Measurements from ENCODE around the gene SYCP1. TPM values are rescaled to one million over a fixed set of nuclear protein-coding genes. Genes with fewer than 3 reads are reported as not detected.
"Not testable (repeated sequence)": the region's sequence is repeated elsewhere in the genome, so short reads cannot be mapped to it uniquely, and the experiment has no call there.

SYCP1 gene
- polyA plus RNA-seq (2011; rRNA removed) = not detected in 2 replicates
- not detected in 2 replicates for polyA minus RNA-seq (2011; rRNA and poly(A)+ RNA removed)

DNA sequence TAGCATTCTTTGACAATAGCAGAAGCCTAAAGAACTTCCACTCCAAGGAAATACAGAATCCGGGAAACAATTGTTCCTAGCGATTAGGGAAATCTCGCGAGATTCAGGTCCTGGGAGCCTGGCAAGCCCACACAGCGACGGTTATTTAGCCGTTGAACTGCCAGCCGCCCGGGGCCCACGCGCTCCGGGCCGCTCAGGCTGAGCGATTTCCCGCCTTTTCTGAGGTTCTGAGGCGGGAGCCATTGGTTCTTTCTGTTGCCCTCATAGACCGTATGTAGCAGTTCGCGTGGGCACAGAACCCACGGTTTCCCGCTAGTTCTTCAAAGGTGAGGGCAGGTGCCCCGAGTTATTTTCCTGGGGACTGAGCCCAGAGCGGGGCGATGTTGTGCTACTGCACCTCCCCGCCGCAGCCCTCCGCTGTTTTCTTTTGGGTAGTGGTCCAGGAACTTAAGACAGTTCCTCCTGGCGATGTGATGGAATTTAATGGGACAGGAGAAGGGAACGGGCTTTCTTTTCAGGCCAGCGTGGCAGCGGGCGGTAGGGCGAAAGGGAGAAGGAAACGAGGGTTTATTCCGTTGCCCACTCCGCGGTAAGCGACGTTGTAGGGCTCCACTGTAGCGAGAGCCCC is at the start of gene SYCP1:
Gene SYCP1 (plus strand): TSS at position 171 of the 628 bp plus-strand sequence. CDS start 602 bp downstream, outside the sequence.
- CTCF ChIA-PET = no interaction called here
- Histone ChIP-seq H3K27ac (ENCODE audit: low read depth, low read length) (no peak within 1 kb of the TSS), H3K27me3 (ENCODE audit: control insufficient read depth, insufficient read depth, low read length) (peaks cover 6% of the 10 kb centered on the region), H3K4me3 (ENCODE audit: low read depth, low read length) (no peak within 1 kb of the TSS), H3K9me3 (ENCODE audit: control insufficient read depth, insufficient read depth, low read length) (peaks cover 3% of the 10 kb centered on the region; the same call in 1 of the 2 replicates)
- POLR2A ChIA-PET = no interaction called here
- no peak for TF ChIP-seq CTCF (IDR thresholded peaks at IDR 0.05; ENCODE audit: low read depth, low read length)
- DNase-seq (ENCODE audit: low read depth, low spot score) = no peak

- H3K27me3 ChIP-seq (ENCODE audit: control insufficient read depth, insufficient read depth, low read length) = no peaks in the 10 kb centered on the region
- ChIA-PET CTCF (interaction anchor here (0.6 to 1.2 kb wide), 2 partner anchors 20 to 1786 kb away, joined by 3 to 6 read pairs; no protein-coding TSS in a partner anchor), POLR2A (no interaction called here)
- DNase-seq (ENCODE audit: low read depth, low spot score) = no peak
- no peaks in the 10 kb centered on the region for H3K9me3 ChIP-seq (ENCODE audit: control insufficient read depth, insufficient read depth, low read length)
- no peak for TF ChIP-seq CTCF (IDR thresholded peaks at IDR 0.05; ENCODE audit: low read depth, low read length)
- H3K27ac ChIP-seq (ENCODE audit: low read depth, low read length) = no peak overlapping the region
- no peak overlapping the region for H3K4me3 ChIP-seq (ENCODE audit: low read depth, low read length)
Measured at GRCh38 chr1:114819869-114820268, 34.8 kb upstream of the SYCP1 start.

- DNase-seq (ENCODE audit: low read depth, low spot score) = no peak
- POLR2A ChIA-PET = no interaction called here
- no peaks in the 10 kb centered on the region for H3K27me3 ChIP-seq (ENCODE audit: control insufficient read depth, insufficient read depth, low read length)
- no peak overlapping the region for H3K27ac ChIP-seq (ENCODE audit: low read depth, low read length)
- no peaks in the 10 kb centered on the region for H3K9me3 ChIP-seq (ENCODE audit: control insufficient read depth, insufficient read depth, low read length)
- CTCF ChIA-PET = interaction anchor here (1.2 kb wide), 1 partner anchor 20 kb away, joined by 6 read pairs; no protein-coding TSS in a partner anchor
- TF ChIP-seq CTCF (IDR thresholded peaks at IDR 0.05; ENCODE audit: low read depth, low read length) = no peak
- no peak overlapping the region for H3K4me3 ChIP-seq (ENCODE audit: low read depth, low read length)
Measured at GRCh38 chr1:114820392-114820791, 34.3 kb upstream of the SYCP1 start.

DNA sequence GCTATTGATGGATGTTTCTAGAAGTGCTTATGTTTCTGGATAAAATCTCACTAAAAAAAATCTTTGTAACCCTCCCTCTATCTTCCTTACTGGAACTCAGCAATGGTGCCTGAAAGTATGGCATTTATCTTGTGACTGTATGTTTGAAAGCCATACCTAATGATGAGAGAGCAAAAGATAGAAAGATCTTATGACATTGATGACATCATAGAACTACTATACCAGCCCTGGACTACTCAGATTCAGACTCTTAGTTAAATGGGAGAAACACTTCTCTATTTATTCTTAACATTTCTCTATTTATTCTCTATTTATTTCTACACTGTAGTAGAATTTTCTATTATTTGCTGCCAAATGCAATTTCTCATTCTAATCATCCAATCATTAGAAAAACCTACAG is 32.7 kb upstream of the SYCP1 start:
- DNase-seq (ENCODE audit: low read depth, low spot score) = no peak
- H3K4me3 ChIP-seq (ENCODE audit: low read depth, low read length) = no peak overlapping the region
- ChIA-PET CTCF (no interaction called here), POLR2A (no interaction called here)
- no peaks in the 10 kb centered on the region for H3K9me3 ChIP-seq (ENCODE audit: control insufficient read depth, insufficient read depth, low read length)
- TF ChIP-seq CTCF (IDR thresholded peaks at IDR 0.05; ENCODE audit: low read depth, low read length) = no peak
- no peaks in the 10 kb centered on the region for H3K27me3 ChIP-seq (ENCODE audit: control insufficient read depth, insufficient read depth, low read length)
- H3K27ac ChIP-seq (ENCODE audit: low read depth, low read length) = no peak overlapping the region

GRCh38 chr1:114828251-114828650 is 26.4 kb upstream of the SYCP1 start:
- Histone ChIP-seq H3K27me3 (ENCODE audit: control insufficient read depth, insufficient read depth, low read length) (no peaks in the 10 kb centered on the region), H3K27ac (ENCODE audit: low read depth, low read length) (no peak overlapping the region), H3K9me3 (ENCODE audit: control insufficient read depth, insufficient read depth, low read length) (no peaks in the 10 kb centered on the region), H3K4me3 (ENCODE audit: low read depth, low read length) (no peak overlapping the region)
- POLR2A ChIA-PET = no interaction called here
- CTCF ChIA-PET = no interaction called here
- no peak for DNase-seq (ENCODE audit: low read depth, low spot score)
- TF ChIP-seq CTCF (IDR thresholded peaks at IDR 0.05; ENCODE audit: low read depth, low read length) = no peak

GRCh38 chr1:114830075-114830474 is 24.6 kb upstream of the SYCP1 start:
- CTCF ChIA-PET = not testable (repeated sequence)

More at GRCh38 chr1:114830075-114830474, 24.6 kb upstream of the SYCP1 start:
- H3K9me3 ChIP-seq (ENCODE audit: control insufficient read depth, insufficient read depth, low read length); H3K4me3 ChIP-seq (ENCODE audit: low read depth, low read length); POLR2A ChIA-PET; DNase-seq (ENCODE audit: low read depth, low spot score); H3K27me3 ChIP-seq (ENCODE audit: control insufficient read depth, insufficient read depth, low read length); H3K27ac ChIP-seq (ENCODE audit: low read depth, low read length): not testable (repeated sequence)

Measured in AG04450 (cell line).